ENCODE data around the gene ITGA5. TPM values are rescaled to one million over a fixed set of nuclear protein-coding genes. Genes with fewer than 3 reads are reported as not detected.

ITGA5 gene
- total and polyA plus RNA-seq, 9 of the 15 experiments (the other 6 are each of a cell fraction or from before 2014, with no cell fraction given) = 9.1 to 82.1 (median 47.4) TPM

DNA sequence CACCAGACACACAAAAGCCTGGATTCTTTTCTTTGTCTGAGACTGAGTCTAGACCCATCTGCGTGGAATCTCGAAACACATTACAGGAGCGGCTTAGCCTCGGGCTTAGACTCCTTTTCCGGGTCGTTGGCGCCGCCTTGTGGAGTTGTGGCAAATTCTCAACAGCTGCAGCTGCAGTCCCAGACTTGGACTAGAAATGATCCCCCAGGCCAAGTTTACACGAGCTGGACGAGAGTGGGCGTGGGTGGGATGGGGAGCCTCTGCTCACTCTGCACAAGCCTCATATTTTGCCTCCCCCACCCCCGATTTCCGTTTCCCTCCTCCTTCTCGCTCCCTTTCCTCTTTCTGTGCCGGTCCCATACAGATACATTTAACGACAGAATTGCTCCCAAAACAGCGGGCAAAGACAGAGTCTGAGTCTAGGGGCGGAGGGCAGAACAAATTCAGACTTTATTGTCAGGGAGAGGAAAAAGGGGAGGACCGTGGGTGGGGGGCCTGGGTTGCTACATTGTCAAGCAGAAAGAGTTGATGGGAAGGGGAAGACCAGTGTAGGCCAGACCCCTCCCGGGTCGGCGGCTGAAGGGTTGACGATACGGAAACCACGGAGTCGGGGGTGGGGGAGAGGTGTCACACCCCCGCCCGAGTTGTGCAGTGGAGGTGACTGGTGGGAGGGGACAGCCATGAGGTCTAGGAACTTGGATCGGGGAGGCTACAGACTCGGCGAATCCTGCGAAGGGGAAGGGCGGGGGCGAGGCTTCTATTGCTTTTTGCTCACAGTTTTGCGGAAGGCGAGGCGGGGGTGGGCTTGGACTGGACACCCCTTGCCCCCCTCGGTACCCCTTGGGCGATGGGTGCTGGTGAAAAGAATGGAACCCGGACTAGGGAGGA, 50.1 kb downstream of the ITGA5 start (continued):
- peak; percentile 45; the same call in 1 of the 2 replicates for TF ChIP-seq BHLHE40 (IDR thresholded peaks at IDR 0.05; ENCODE audit: low read length)
- TF ChIP-seq HDAC1 (IDR thresholded peaks at IDR 0.05) = peak in 1 of 2 experiments; percentile 82; a peak in 2 of 4 replicates
- TF ChIP-seq POLR2G (IDR thresholded peaks at IDR 0.05; ENCODE audit: low read depth, low read length) = peak; percentile 46; the same call in 1 of the 2 replicates
- TF ChIP-seq SIN3A (IDR thresholded peaks at IDR 0.05; ENCODE audit: borderline replicate concordance in 2 of 2, control insufficient read depth in 1 of 2, low read depth in 2 of 2, low read length in 2 of 2) = peak in 1 of 2 experiments; percentile 74; a peak in 3 of 4 replicates
- peak; percentile 41; the same call in 1 of the 2 replicates for TF ChIP-seq CC2D1A (IDR thresholded peaks at IDR 0.05)
- TF ChIP-seq EP400 (IDR thresholded peaks at IDR 0.05) = peak; percentile 60; the same call in 1 of the 2 replicates
- TF ChIP-seq SPI1 (IDR thresholded peaks at IDR 0.05; ENCODE audit: borderline replicate concordance, low read depth, low read length) = peak; percentile 18; the same call in 1 of the 2 replicates
- TF ChIP-seq ZNF395 (CRISPR knock-in tag; IDR thresholded peaks at IDR 0.05) = peak; percentile 47; the same call in 1 of the 2 replicates
